K562 (cell line): ENCODE measurements around the gene CDHR1. TPM values are rescaled to one million over a fixed set of nuclear protein-coding genes. Genes with fewer than 3 reads are reported as not detected.
"Not testable (repeated sequence)": the region's sequence is repeated elsewhere in the genome, so short reads cannot be mapped to it uniquely, and the experiment has no call there.

ENCODE experiments used
- ATAC-seq: fragments of 200-7000 bp; cut with Tn5 transposase; 3 replicates; pipeline ENCODE4 v1.9.1; 2020; ENCODE audit warnings: moderate library complexity
- BruUV-seq: library from RNA; stranded (reverse); fragments of 400-500 nt; replicated peaks from 2 replicates; lab custom pipeline; 2021; lab: Mats Ljungman, UMichigan
- CTCF ChIA-PET: fragments of 300-600 bp; formaldehyde crosslinking; extraction: SDS; loops from one replicate; lab custom pipeline; 2021; ENCODE audit warnings: low intra/inter-chr PET ratio; lab: Yijun Ruan, JAX
- POLR2A ChIA-PET: fragments of 300-600, 350-650 bp; sonication (Branson Sonifier 250); formaldehyde crosslinking; extraction: SDS; loops from one replicate; lab custom pipeline; 2021; ENCODE audit warnings: antibody characterized with exemption, inconsistent platforms; lab: Yijun Ruan, JAX
- DNase-seq, 4 experiments: peaks; one replicate each; pipeline versions ENCODE4 v3.0.0 to v3.0.0-alpha.2; 2011 to 2018; ENCODE audit warnings: low spot score in 3 of 4, mixed read lengths in 3 of 4; ENCODE audit errors: extremely low read depth in 1 of 4
- FAIRE-seq: peaks from 2 replicates; lab custom pipeline; 2011; peaks lifted over from hg19 to GRCh38; lab: Jason Lieb, UNC
- H2AFZ ChIP-seq: 2 replicates; pipeline ENCODE4 v1.6.0; 2011; ENCODE audit warnings: low read depth, low read length, control low read depth, inconsistent platforms
- H3K27ac ChIP-seq: fragments of 200-600 bp; 3 replicates; pipeline ENCODE4 v1.8.0; 2011; ENCODE audit warnings: low read depth, mild to moderate bottlenecking, control low read depth, inconsistent platforms, low read length, moderate library complexity, mixed read lengths; ENCODE audit errors: extremely low read depth
- H3K27me3 ChIP-seq, 2 experiments: fragments of 300-600 bp in 1 of 2; 2 replicates in 1 of 2; 3 replicates in 1 of 2; pipeline versions ENCODE4 v1.6.0 to v1.8.0; 2011; ENCODE audit warnings: inconsistent platforms in 2 of 2, low read length in 2 of 2, mild to moderate bottlenecking in 1 of 2, mixed read lengths in 1 of 2, moderate library complexity in 1 of 2; ENCODE audit not compliant: control insufficient read depth in 2 of 2, insufficient read depth in 2 of 2
- H3K36me3 ChIP-seq: fragments of 300-600 bp; 3 replicates; pipeline ENCODE4 v1.8.0; 2011; ENCODE audit warnings: mild to moderate bottlenecking, low read length, inconsistent platforms; ENCODE audit not compliant: control insufficient read depth, insufficient read depth
- H3K4me1 ChIP-seq, 2 experiments: fragments of 200-600 bp in 1 of 2; replicated peaks in 1 of 2; 2 replicates in 1 of 2; 3 replicates in 1 of 2; pipeline versions ENCODE4 v1.5.1 to v1.8.0; 2011; ENCODE audit warnings: inconsistent platforms in 2 of 2, low read length in 2 of 2, mild to moderate bottlenecking in 1 of 2, mixed read lengths in 1 of 2, moderate library complexity in 1 of 2; ENCODE audit not compliant: control insufficient read depth in 2 of 2, insufficient read depth in 2 of 2
- H3K4me2 ChIP-seq: 2 replicates; pipeline ENCODE4 v1.6.1; 2011; ENCODE audit warnings: low read length, control low read depth, inconsistent platforms, mixed read lengths; ENCODE audit not compliant: insufficient read depth
- H3K4me3 ChIP-seq: fragments of 200-600 bp; sonication (generic), shearing (Covaris generic); 2 replicates; pipeline ENCODE4 v1.5.1; 2016; ENCODE audit warnings: control low read depth, inconsistent platforms
- H3K79me2 ChIP-seq: fragments of 200-600 bp; 3 replicates; pipeline ENCODE4 v1.8.0; 2011; ENCODE audit warnings: low read length, inconsistent platforms; ENCODE audit not compliant: control insufficient read depth, insufficient read depth
- H3K9ac ChIP-seq, 2 experiments: 2 replicates each; pipeline versions ENCODE4 v1.6.0 to v1.6.1; 2011; ENCODE audit warnings: low read depth in 2 of 2, low read length in 2 of 2, control low read depth in 1 of 2, inconsistent platforms in 1 of 2, mild to moderate bottlenecking in 1 of 2, mixed read lengths in 1 of 2; ENCODE audit not compliant: insufficient read depth in 1 of 2
- H3K9me1 ChIP-seq: one replicate; pipeline ENCODE4 v1.6.0; 2011; ENCODE audit warnings: inconsistent platforms, mild to moderate bottlenecking, low read length, moderate library complexity; ENCODE audit not compliant: control insufficient read depth, insufficient read depth
- H3K9me3 ChIP-seq: replicated peaks from 2 replicates; pipeline ENCODE4 v1.5.1; 2011; ENCODE audit warnings: low read depth, low read length, inconsistent platforms; ENCODE audit not compliant: control insufficient read depth, insufficient read depth
- H4K20me1 ChIP-seq: replicated peaks from 2 replicates; pipeline ENCODE4 v1.6.1; 2011; ENCODE audit warnings: low read length, inconsistent platforms, mixed read lengths; ENCODE audit not compliant: control insufficient read depth, insufficient read depth
- CTCF ChIP-seq, 3 experiments: IDR thresholded peaks in 2 of 3; conservative IDR thresholded peaks in 1 of 3; 2 replicates each; pipeline ENCODE4 v1.5.1; 2011 to 2012; ENCODE audit warnings: low read length in 3 of 3, mild to moderate bottlenecking in 3 of 3, control low read depth in 2 of 3, improper control_type of control experiment in 1 of 3, inconsistent platforms in 1 of 3, low read depth in 1 of 3, mixed read lengths in 1 of 3, moderate library complexity in 1 of 3; ENCODE audit not compliant: insufficient read depth in 2 of 3
- POLR2H ChIP-seq: IDR thresholded peaks from 2 replicates; pipeline ENCODE4 v1.6.1; 2016; ENCODE audit warnings: missing genetic modification characterization, low read depth, mild to moderate bottlenecking, control low read depth, missing compliant biosample characterization, moderate library complexity
- RAD21 ChIP-seq, 2 experiments: fragments of 250-450 bp in 1 of 2; fragments of 450-650 bp in 1 of 2; sonication (Bioruptor Pico) in 1 of 2; formaldehyde crosslinking in 1 of 2; IDR thresholded peaks in 1 of 2; conservative IDR thresholded peaks in 1 of 2; 2 replicates each; pipeline versions ENCODE4 v1.4.0 to v1.8.0; 2020 to 2022; ENCODE audit warnings: mild to moderate bottlenecking in 2 of 2, moderate library complexity in 1 of 2
- ZNF766 ChIP-seq: fragments of 200-800 bp; sonication (Bioruptor generic); conservative IDR thresholded peaks from 2 replicates; pipeline ENCODE4 v1.6.1; 2016; ENCODE audit warnings: missing genetic modification characterization, missing compliant biosample characterization
- WGBS: fragments of 100-300 bp; shearing (Covaris generic); methylation state at CpG from one replicate; pipeline ENCODE4 v1.1.6; 2016; ENCODE audit warnings: low coverage, mixed read lengths; ENCODE audit not compliant: insufficient coverage; ENCODE audit errors: missing lambda C conversion rate; 5-methylcytosine and 5-hydroxymethylcytosine counted together
- in situ Hi-C: fragments of 300-500 bp; cut with MboI; formaldehyde crosslinking; loops from 4 replicates; pipeline ENCODE4 v1.15.0; 2018; ENCODE audit warnings: inconsistent platforms, mixed read lengths
- intact Hi-C: fragments of 100-400 bp; cut with micrococcal nuclease; formaldehyde crosslinking; loops from 2 replicates; pipeline ENCODE4 v1.14.2; 2022
- polyA plus RNA-seq, 8 experiments: library from polyadenylated mRNA; depleted of rRNA in 4 of 8; stranded (reverse) in 5 of 8; unstranded in 3 of 8; fragments of >200 nt; fragmentation: Nextera tagmentation in 2 of 8; fragmentation: Illumina TruSeq in 1 of 8; extraction: Ambion mirVana in 2 of 8; extraction: Trizol in 1 of 8; gene quantifications; 2 replicates each; pipeline versions ENCODE4 v1.2.1 to v1.2.3, GENCODE V29; 2011 to 2014; ENCODE audit warnings: inconsistent platforms in 1 of 8, missing spikeins in 1 of 8
- total RNA-seq, 7 experiments: library from RNA; depleted of rRNA in 6 of 7; stranded (reverse); fragments of >200 nt in 6 of 7; fragmentation: Illumina TruSeq in 2 of 7; extraction: Trizol in 2 of 7; gene quantifications; 2 replicates each; pipeline versions ENCODE4 v1.2.1 to v1.2.3, GENCODE V29; 2011 to 2021; ENCODE audit warnings: low replicate concordance in 1 of 7

The CDHR1 gene
- total and polyA plus RNA-seq, 9 of the 15 experiments (the other 6 are each of a cell fraction or from before 2014, with no cell fraction given): 0.03 to 0.99 (median 0.20) TPM

- FAIRE-seq, H3K9ac ChIP-seq, H3K4me2 ChIP-seq, H3K4me3 ChIP-seq, H3K27me3 ChIP-seq, H3K4me1 ChIP-seq, H2AFZ ChIP-seq, H3K27ac ChIP-seq, in situ Hi-C loops, H4K20me1 ChIP-seq, H3K9me3 ChIP-seq, H3K9me1 ChIP-seq, BruUV-seq: not testable (repeated sequence)
- WGBS: 81% methylated on average over 9 of the region's 9 CpGs
- Histone ChIP-seq H3K36me3 (peaks cover 96% of the 10 kb centered on the region), H3K79me2 (peaks cover 12% of the 10 kb centered on the region; the same call in 2 of the 3 replicates)
- TF ChIP-seq POLR2H (tag) (peak; percentile 29; the same call in 1 of the 2 replicates), ZNF766 (CRISPR knock-in tag) (0 out of 2 replicates have a peak, but pooled peaks have one; percentile 39), RAD21 (CRISPR knock-in tag; conservative IDR thresholded peaks at IDR 0.05 in 1 of 2, IDR thresholded peaks at IDR 0.05 in 1 of 2) (peak; percentile 7 to 29; a peak in 2 of 4 replicates), CTCF (IDR thresholded peaks at IDR 0.05 in 2 of 3, conservative IDR thresholded peaks at IDR 0.05 in 1 of 3; ENCODE audit: insufficient read depth in 2 of 3, low read depth in 1 of 3, low read length in 3 of 3) (peak; percentile 60 to 81 (median 66))
- POLR2A ChIA-PET: interaction anchor here (0.7 to 3.5 kb wide), 7 partner anchors 8 to 180 kb away, joined by 3 to 27 read pairs (median 3); partner anchors contain the start of genes CCSER2 and GHITM
- intact Hi-C loops: loop anchor here (2.0 kb wide), 1 partner anchor 57 kb away; no protein-coding TSS in a partner anchor
- DNase-seq: peak; percentile 48 to 62 (median 54)
- peak; percentile 86 for ATAC-seq
- CTCF ChIA-PET: interaction anchor here (0.7 to 1.6 kb wide), 2 partner anchors 58 to 67 kb away, joined by 3 to 12 read pairs; no protein-coding TSS in a partner anchor
Measured at GRCh38 chr10:84148006-84148597, 46.2 kb upstream of the CDHR1 start.
